Panc1 (cell line): Measurements from ENCODE around the gene EFCAB3.

Experiments used
- CTCF ChIP-seq: fragments of 450-650 bp; IDR thresholded peaks from 2 replicates; pipeline ENCODE4 v1.5.1; 2017; ENCODE audit warnings: mild to moderate bottlenecking
- POLR2AphosphoS5 ChIP-seq: IDR thresholded peaks from 2 replicates; pipeline ENCODE4 v1.6.1; 2012; ENCODE audit warnings: mild to moderate bottlenecking, low read depth, low read length, moderate library complexity
- REST ChIP-seq, 2 experiments: IDR thresholded peaks; 2 replicates each; pipeline ENCODE4 v1.6.1; 2011 to 2012; ENCODE audit warnings: low read depth in 2 of 2, control low read depth in 1 of 2, low read length in 1 of 2, mild to moderate bottlenecking in 1 of 2, moderate library complexity in 1 of 2; ENCODE audit not compliant: insufficient read depth in 1 of 2
- SIN3A ChIP-seq: IDR thresholded peaks from 2 replicates; pipeline ENCODE4 v1.6.1; 2012; ENCODE audit warnings: low read depth, mild to moderate bottlenecking, low read length, moderate library complexity, borderline replicate concordance; ENCODE audit not compliant: insufficient read depth
- TCF7L2 ChIP-seq: IDR thresholded peaks from 2 replicates; pipeline ENCODE4 v1.6.1; 2011; ENCODE audit warnings: mild to moderate bottlenecking, low read depth, low read length, inconsistent platforms

GRCh38 chr17:62405451-62405850 is 25.1 kb downstream of the EFCAB3 start:
- TF ChIP-seq CTCF, result no peak
- TF ChIP-seq REST (IDR thresholded peaks at IDR 0.05; ENCODE audit: insufficient read depth in 1 of 2, low read depth in 2 of 2, low read length in 1 of 2), result no peak
- TF ChIP-seq POLR2AphosphoS5, result no peak
- no peak for TF ChIP-seq TCF7L2
- TF ChIP-seq SIN3A, result no peak
